Measurements from ENCODE around the gene TCEA2.

TCEA2 gene

DNA sequence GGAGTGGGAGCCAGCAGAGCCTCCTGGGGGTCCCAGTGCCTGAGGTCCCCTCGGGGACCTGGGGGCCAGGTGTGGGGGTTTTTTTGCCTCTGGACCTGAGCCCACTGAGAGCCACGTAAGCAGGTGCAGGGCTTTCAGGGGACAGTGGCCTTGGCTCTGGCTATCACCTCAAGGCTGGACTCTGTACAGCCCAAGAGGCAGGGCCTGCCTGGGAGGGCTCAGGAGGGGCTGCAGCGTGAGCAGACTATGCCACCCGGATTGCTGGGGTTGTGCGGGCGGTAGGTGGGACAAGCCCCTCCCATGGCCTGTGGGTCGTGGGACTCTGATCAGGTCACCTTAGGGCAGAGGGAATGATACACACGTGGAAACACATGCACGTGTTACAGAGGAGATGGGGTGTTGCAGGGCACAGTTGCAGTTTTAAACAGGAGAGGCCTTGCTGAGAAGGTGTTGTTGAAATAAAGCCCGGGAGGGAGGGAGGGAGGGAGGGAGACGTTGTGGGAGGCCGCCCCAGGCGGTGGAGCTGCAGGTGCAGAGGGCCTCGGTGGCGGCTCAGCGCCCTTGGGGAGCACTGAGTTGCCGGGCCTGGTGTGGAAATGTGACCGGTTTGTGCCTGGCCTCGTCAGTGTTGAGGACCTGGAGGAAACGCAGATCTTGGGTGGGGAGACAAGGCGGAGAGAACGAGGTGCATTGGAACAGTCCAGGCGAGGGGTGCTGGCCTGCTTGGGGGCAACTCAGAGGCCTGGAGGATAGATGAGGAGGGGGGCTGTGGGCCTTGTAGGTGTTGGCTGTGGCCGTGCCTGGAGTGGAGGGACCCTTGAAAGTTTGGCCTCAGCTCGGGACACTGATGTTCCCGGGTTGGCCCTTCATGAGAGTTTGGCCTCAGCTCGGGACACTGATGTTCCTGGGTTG is 2.3 kb downstream of the TCEA2 start:
- Histone ChIP-seq H3K4me3 (peak overlapping the region; percentile 36), H3K9ac (peak overlapping the region; percentile 48; the same call in 1 of the 2 replicates), H3K4me2 (peak overlapping the region; percentile 99), H3K9me3 (no peaks in the 10 kb centered on the region), H3K36me3 (no peaks in the 10 kb centered on the region; the same call in 1 of the 2 replicates), H4K20me1 (peaks cover 10% of the 10 kb centered on the region), H3K4me1 (peaks cover 78% of the 10 kb centered on the region), H3K27me3 (no peaks in the 10 kb centered on the region), H3K27ac (peak overlapping the region; percentile 89)
- TF ChIP-seq Cebpa-rat (IDR thresholded peaks at IDR 0.05): no peak

DNA sequence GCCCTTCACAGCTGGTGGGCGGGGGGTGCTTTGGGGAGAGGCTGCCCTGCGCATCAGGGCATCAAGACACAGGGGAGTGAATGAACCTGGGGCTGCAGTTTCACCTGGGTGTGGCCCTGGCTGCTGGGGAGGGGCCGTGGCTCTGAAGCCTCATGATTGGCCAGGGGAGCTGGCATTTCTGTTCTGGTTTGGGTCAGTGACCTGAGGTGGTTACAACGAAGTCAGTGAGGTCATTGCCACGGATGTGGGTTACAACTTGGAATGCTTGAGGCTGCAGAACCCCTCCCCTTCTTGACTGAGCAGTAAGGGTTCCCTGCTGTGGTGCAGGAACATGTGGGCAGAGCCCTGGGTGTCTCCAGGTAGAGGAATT is 3.0 kb downstream of the TCEA2 start:
- Histone ChIP-seq H3K9ac (peak overlapping the region; percentile 48; the same call in 1 of the 2 replicates), H3K36me3 (no peaks in the 10 kb centered on the region; the same call in 1 of the 2 replicates), H3K4me2 (peak overlapping the region; percentile 99), H3K27me3 (no peaks in the 10 kb centered on the region), H3K9me3 (no peaks in the 10 kb centered on the region), H3K27ac (peak overlapping the region; percentile 80), H3K4me1 (peaks cover 84% of the 10 kb centered on the region), H3K4me3 (peak overlapping the region; percentile 36), H4K20me1 (peaks cover 10% of the 10 kb centered on the region)
- no peak for TF ChIP-seq Cebpa-rat (IDR thresholded peaks at IDR 0.05)

DNA sequence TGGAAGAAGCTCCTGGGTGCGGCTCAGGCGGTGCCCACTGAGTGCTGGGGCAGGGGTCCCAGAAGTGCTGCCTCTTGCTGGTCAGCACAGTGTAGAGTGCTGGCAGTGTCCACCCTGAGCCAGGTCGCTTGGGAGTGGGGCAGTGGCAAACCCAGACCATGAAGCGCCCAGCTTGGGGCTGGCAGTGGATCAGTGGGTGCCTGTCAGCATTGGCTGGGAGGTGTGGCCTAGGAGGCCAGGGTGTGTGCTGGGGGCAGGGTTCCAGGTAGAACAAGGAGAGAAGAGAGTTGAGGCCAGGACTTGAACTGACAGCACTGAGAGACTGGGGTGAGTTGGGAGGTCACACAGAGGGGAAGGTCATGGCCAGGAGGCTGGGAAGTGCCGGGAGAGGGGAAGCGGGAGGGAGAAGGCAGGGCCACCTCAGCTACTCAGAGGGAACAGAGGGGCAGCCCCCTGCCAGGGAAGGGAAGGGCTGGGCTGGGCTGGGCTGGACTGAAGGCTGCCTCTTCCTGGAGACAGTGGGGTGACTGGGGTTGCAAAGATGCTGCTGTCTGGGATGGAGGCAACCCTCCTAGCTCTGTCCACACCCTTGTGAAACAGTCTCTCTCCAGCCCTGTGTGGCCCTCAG is 4.1 kb downstream of the TCEA2 start:
- Histone ChIP-seq H3K9me3 (no peaks in the 10 kb centered on the region), H3K27ac (peak overlapping the region; percentile 80), H3K9ac (0 out of 2 replicates have a peak overlapping the region, but pooled peaks have one; percentile 34), H3K4me3 (no peak overlapping the region), H3K4me2 (peak overlapping the region; percentile 99), H3K4me1 (peaks cover 93% of the 10 kb centered on the region), H3K36me3 (no peaks in the 10 kb centered on the region; the same call in 1 of the 2 replicates), H3K27me3 (no peaks in the 10 kb centered on the region), H4K20me1 (peaks cover 19% of the 10 kb centered on the region)
- TF ChIP-seq Cebpa-rat (IDR thresholded peaks at IDR 0.05): no peak

DNA sequence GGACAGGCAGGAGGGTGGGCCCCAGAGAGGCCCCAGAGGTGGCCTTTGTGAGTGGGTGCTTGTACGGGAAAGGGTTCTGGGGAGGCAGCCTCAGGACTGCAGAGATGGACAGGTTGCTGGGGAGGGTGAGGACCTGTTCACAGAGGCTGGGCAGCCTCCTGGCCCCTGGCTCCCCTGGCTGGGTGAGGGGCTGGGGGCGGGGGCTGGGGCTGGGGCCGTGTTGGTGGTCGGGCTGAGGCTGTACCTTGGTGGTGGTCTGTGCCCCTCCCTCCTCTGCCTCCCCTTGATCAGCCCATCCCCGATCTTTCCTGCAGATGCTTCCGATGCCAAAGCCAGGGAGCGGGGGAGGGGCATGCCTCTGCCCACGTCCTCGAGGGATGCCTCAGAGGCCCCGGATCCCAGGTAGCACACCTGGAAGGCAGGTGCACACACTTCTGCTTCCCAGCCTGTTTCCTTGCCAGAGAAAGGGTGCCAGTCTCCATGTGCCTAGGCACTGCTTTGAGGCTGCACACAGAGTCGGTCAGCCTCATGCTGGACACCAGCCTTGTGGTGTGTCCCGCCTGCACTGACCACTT is 4.8 kb downstream of the TCEA2 start:
- Histone ChIP-seq H3K27me3 (no peaks in the 10 kb centered on the region), H3K9me3 (no peaks in the 10 kb centered on the region), H3K27ac (peak overlapping the region; percentile 80; the same call in 1 of the 2 replicates), H3K4me2 (peak overlapping the region; percentile 99), H3K4me1 (peaks cover 93% of the 10 kb centered on the region), H3K9ac (0 out of 2 replicates have a peak overlapping the region, but pooled peaks have one; percentile 34), H3K36me3 (no peaks in the 10 kb centered on the region; the same call in 1 of the 2 replicates), H3K4me3 (no peak overlapping the region), H4K20me1 (peaks cover 26% of the 10 kb centered on the region)
- TF ChIP-seq Cebpa-rat (IDR thresholded peaks at IDR 0.05): no peak

DNA sequence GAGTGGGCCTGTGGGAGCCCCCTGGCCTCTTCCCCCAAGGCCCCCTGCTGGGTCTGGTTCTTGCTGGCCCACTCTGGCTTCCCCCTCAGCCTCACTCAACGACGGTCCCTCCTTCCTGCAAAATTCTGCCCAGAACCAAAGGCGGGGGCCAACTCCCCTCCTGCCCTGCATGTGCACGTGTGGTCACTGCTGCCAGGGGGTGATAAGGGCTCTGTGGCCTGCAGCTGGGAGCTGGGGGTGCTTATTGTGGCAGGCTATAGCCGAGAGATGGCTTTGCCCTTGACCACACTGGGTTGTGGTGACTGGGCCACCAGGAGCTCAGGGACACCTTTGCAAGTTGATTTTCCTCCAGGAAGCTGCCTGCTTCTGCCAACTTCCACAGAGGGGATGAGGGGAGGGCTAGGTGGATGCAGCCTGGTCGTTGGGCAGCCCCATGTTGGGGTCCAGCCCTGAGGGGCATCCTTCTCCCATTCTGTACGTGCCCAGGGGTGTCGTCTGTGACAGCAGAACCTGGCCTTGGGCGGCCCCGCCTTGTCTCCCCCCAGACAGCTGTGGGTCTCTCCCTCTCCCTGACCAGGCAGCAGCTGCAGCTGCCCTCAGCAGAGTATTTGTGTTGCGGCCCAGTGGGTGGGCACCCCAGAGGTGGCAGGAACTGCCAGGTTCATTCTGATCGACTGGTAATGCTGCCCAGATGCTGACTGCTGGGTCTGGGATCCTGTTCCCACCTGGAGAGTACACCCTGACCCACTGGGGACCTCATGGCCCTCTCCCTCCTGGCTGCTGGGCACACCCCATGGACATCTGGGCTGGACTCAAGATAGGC is 5.6 kb downstream of the TCEA2 start:
- Histone ChIP-seq H3K27me3 (no peaks in the 10 kb centered on the region), H3K9me3 (no peaks in the 10 kb centered on the region), H3K4me3 (no peak overlapping the region), H3K27ac (no peak overlapping the region; the same call in none of the 2 replicates), H4K20me1 (peaks cover 31% of the 10 kb centered on the region), H3K9ac (no peak overlapping the region), H3K4me1 (peaks cover 100% of the 10 kb centered on the region), H3K4me2 (peak overlapping the region; percentile 99), H3K36me3 (peaks cover 5% of the 10 kb centered on the region)
- no peak for TF ChIP-seq Cebpa-rat (IDR thresholded peaks at IDR 0.05)

GRCh38 chr20:64069209-64069613 is 6.2 kb downstream of the TCEA2 start:
- no peak for TF ChIP-seq Cebpa-rat (IDR thresholded peaks at IDR 0.05)
- H3K27me3 ChIP-seq: no peaks in the 10 kb centered on the region
- no peak overlapping the region for H3K4me3 ChIP-seq
- H3K9me3 ChIP-seq: no peaks in the 10 kb centered on the region
- peaks cover 100% of the 10 kb centered on the region for H3K4me1 ChIP-seq
- peaks cover 11% of the 10 kb centered on the region for H3K36me3 ChIP-seq
- H4K20me1 ChIP-seq: peaks cover 31% of the 10 kb centered on the region
- H3K4me2 ChIP-seq: peak overlapping the region; percentile 99
- no peak overlapping the region for H3K9ac ChIP-seq
- no peak overlapping the region; the same call in none of the 2 replicates for H3K27ac ChIP-seq

DNA sequence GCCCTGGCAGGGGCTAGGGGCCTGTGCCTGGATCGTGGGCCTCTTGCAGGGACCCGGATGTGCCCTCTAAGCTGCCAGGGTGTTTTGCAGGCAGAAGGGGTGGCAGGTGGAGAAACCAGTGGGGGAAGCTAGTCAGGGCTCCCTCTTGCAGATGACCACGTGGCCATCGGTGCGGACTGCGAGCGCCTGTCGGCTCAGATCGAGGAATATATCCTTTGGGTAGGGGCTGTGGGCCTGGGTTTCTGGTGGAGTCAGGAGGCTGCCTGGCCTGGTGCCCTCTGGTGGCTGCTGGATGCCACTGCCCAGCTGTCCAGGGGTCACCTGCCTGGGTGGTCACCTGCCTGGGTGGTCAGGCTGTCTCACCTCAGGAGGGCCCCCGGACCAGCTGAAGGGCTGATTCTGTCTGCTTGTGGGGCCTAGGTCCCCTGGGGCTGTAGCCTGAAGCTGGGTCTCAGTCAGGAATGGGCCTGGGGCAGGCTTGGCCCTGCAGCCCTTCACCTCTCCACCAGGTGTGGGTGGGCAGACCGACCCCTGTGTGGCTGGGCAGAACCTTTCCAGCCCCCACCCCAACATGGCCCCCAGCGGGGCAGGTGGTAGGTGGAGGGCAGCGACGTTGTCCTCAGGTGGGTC is 6.7 kb downstream of the TCEA2 start:
- H3K27me3 ChIP-seq: no peaks in the 10 kb centered on the region
- no peak for TF ChIP-seq Cebpa-rat (IDR thresholded peaks at IDR 0.05)
- peaks cover 31% of the 10 kb centered on the region for H4K20me1 ChIP-seq
- peaks cover 16% of the 10 kb centered on the region for H3K36me3 ChIP-seq
- H3K9ac ChIP-seq: no peak overlapping the region
- H3K4me2 ChIP-seq: peak overlapping the region; percentile 99
- H3K4me3 ChIP-seq: no peak overlapping the region
- H3K9me3 ChIP-seq: no peaks in the 10 kb centered on the region
- H3K27ac ChIP-seq: no peak overlapping the region; the same call in 1 of the 2 replicates
- peaks cover 100% of the 10 kb centered on the region for H3K4me1 ChIP-seq

DNA sequence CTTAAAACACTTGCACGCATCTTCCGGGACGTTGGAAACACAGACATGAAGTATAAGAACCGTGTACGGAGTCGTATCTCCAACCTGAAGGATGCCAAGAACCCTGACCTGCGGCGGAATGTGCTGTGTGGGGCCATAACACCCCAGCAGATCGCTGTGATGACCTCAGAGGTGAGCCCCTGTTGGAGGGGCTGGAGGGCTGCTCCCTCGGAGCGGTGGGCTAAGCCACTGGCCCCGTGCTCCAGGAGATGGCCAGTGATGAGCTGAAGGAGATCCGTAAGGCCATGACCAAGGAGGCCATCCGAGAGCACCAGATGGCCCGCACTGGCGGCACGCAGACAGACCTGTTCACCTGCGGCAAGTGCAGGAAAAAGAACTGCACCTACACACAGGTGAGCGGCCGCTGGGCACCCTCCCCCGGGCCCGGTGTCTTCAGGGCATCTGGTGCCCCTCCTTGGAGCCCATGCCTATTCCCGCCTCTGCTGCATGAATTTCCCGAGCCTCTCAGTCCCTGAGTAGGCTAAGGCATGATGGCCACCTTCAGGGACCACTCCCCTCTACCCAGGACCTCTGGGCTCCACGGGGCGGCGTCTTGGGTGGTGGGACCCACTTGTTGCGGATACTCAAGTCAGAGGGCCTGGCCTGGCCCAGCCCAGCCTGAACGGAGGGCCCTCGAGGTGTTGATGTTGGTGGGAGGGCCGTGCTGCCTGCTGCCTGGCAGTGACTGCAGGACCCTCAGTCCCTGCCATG is 7.4 kb downstream of the TCEA2 start:
- Histone ChIP-seq H3K27ac (peak overlapping the region; percentile 28; the same call in 1 of the 2 replicates), H3K27me3 (no peaks in the 10 kb centered on the region), H3K4me2 (peak overlapping the region; percentile 99), H3K4me1 (peaks cover 100% of the 10 kb centered on the region), H3K9ac (no peak overlapping the region), H3K4me3 (no peak overlapping the region), H3K9me3 (no peaks in the 10 kb centered on the region), H3K36me3 (peaks cover 21% of the 10 kb centered on the region), H4K20me1 (peaks cover 31% of the 10 kb centered on the region)
- TF ChIP-seq Cebpa-rat (IDR thresholded peaks at IDR 0.05): no peak
